HepG2 (cell line): ENCODE data around the gene GGTLC1. TPM values are rescaled to one million over a fixed set of nuclear protein-coding genes. Genes with fewer than 3 reads are reported as not detected.

Source experiments
- ATAC-seq: fragments of 200-7000 bp; cut with Tn5 transposase; 3 replicates; pipeline ENCODE4 v1.9.1; 2020; ENCODE audit warnings: mild to moderate bottlenecking, moderate library complexity
- BruUV-seq: library from RNA; stranded (reverse); fragments of 400-500 nt; replicated peaks from 2 replicates; lab custom pipeline; 2021; lab: Mats Ljungman, UMichigan
- CTCF ChIA-PET: fragments of 300-600 bp; formaldehyde crosslinking; extraction: SDS; loops from one replicate; lab custom pipeline; 2021; ENCODE audit warnings: low total read pairs, inconsistent platforms, low intra/inter-chr PET ratio; lab: Yijun Ruan, JAX
- POLR2A ChIA-PET: fragments of 350-600 bp; sonication (Branson Sonifier 250); formaldehyde crosslinking; loops from one replicate; lab custom pipeline; 2020; ENCODE audit warnings: antibody characterized with exemption, inconsistent platforms; lab: Yijun Ruan, JAX
- DNase-seq: peaks from one replicate; pipeline ENCODE4 v3.0.0-alpha.2; 2015; ENCODE audit warnings: low spot score
- FAIRE-seq: peaks from 3 replicates; lab custom pipeline; 2011; peaks lifted over from hg19 to GRCh38; lab: Jason Lieb, UNC
- H2AFZ ChIP-seq: one replicate; pipeline ENCODE4 v1.6.1; 2011; ENCODE audit warnings: low read length, inconsistent platforms
- H3K27ac ChIP-seq: fragments of 300-600 bp; 3 replicates; pipeline ENCODE4 v1.8.0; 2011; ENCODE audit warnings: mixed run types, mild to moderate bottlenecking, mixed read lengths, low read length, inconsistent platforms; ENCODE audit not compliant: insufficient read depth; ENCODE audit errors: extremely low read length
- H3K27me3 ChIP-seq, 2 experiments: fragments of 200-600 bp in 1 of 2; 2 replicates in 1 of 2; 3 replicates in 1 of 2; pipeline versions ENCODE4 v1.6.0 to v1.8.0; 2011; ENCODE audit warnings: low read length in 2 of 2, mild to moderate bottlenecking in 2 of 2, moderate library complexity in 2 of 2, inconsistent platforms in 1 of 2; ENCODE audit not compliant: insufficient read depth in 2 of 2, control insufficient read depth in 1 of 2
- H3K36me3 ChIP-seq, 2 experiments: fragments of 200-600 bp in 1 of 2; replicated peaks in 1 of 2; 2 replicates in 1 of 2; 3 replicates in 1 of 2; pipeline versions ENCODE4 v1.5.1 to v1.8.0; 2011; ENCODE audit warnings: low read length in 2 of 2, inconsistent platforms in 1 of 2; ENCODE audit not compliant: insufficient read depth in 2 of 2, control insufficient read depth in 1 of 2
- H3K4me1 ChIP-seq: 2 replicates; pipeline ENCODE4 v1.5.1; 2012; ENCODE audit warnings: low read length, inconsistent platforms; ENCODE audit not compliant: insufficient read depth
- H3K4me2 ChIP-seq: 2 replicates; pipeline ENCODE4 v1.6.0; 2011; ENCODE audit warnings: low read depth, low read length, inconsistent platforms
- H3K4me3 ChIP-seq, 3 experiments: fragments of 200-600 bp in 1 of 3; sonication (generic), shearing (Covaris generic) in 1 of 3; replicated peaks in 1 of 3; 2 replicates each; pipeline ENCODE4 v1.5.1; 2011 to 2016; ENCODE audit warnings: low read length in 3 of 3, inconsistent platforms in 2 of 3, low read depth in 2 of 3, mild to moderate bottlenecking in 2 of 3, control low read depth in 1 of 3, mixed read lengths in 1 of 3; ENCODE audit not compliant: insufficient read depth in 1 of 3
- H3K79me2 ChIP-seq: one replicate; pipeline ENCODE4 v1.6.1; 2011; ENCODE audit warnings: low read length, inconsistent platforms; ENCODE audit not compliant: insufficient read depth
- H3K9ac ChIP-seq: 2 replicates; pipeline ENCODE4 v1.6.0; 2011; ENCODE audit warnings: mild to moderate bottlenecking, low read depth, low read length, inconsistent platforms; ENCODE audit not compliant: insufficient read depth
- H3K9me3 ChIP-seq: 2 replicates; pipeline ENCODE4 v1.5.1; 2012; ENCODE audit warnings: mild to moderate bottlenecking, low read length
- H4K20me1 ChIP-seq: 2 replicates; pipeline ENCODE4 v1.6.0; 2011; ENCODE audit warnings: inconsistent platforms, mild to moderate bottlenecking, low read length, moderate library complexity; ENCODE audit not compliant: insufficient read depth
- CSRNP1 ChIP-seq: sonication (generic); formaldehyde crosslinking; IDR thresholded peaks from 2 replicates; pipeline ENCODE4 v1.8.1; 2023; ENCODE audit warnings: mild to moderate bottlenecking, missing genetic modification reagents
- HOXA3 ChIP-seq: sonication (generic); formaldehyde crosslinking; IDR thresholded peaks from 2 replicates; pipeline ENCODE4 v1.5.0; 2020; ENCODE audit warnings: missing genetic modification reagents
- MEF2D ChIP-seq: sonication (generic); formaldehyde crosslinking; IDR thresholded peaks from 2 replicates; pipeline ENCODE4 v1.5.1; 2020; ENCODE audit warnings: mild to moderate bottlenecking, missing genetic modification reagents
- RERE ChIP-seq: IDR thresholded peaks from 2 replicates; pipeline ENCODE4 v1.6.1; 2016; ENCODE audit warnings: low read depth, missing genetic modification reagents, missing compliant biosample characterization
- THAP11 ChIP-seq: IDR thresholded peaks from 2 replicates; pipeline ENCODE4 v1.6.1; 2016; ENCODE audit warnings: missing biosample characterization, missing genetic modification reagents
- ZBED4 ChIP-seq: sonication (generic); formaldehyde crosslinking; IDR thresholded peaks from 2 replicates; pipeline ENCODE4 v1.4.0; 2020; ENCODE audit warnings: missing genetic modification reagents, borderline replicate concordance
- ZNF256 ChIP-seq: sonication (generic); formaldehyde crosslinking; conservative IDR thresholded peaks from 2 replicates; pipeline ENCODE4 v1.4.0; 2020; ENCODE audit warnings: missing genetic modification reagents
- WGBS: methylation state at CpG from one replicate; pipeline ENCODE4 v1.1.6; 2017; ENCODE audit warnings: low lambda C conversion rate; 5-methylcytosine and 5-hydroxymethylcytosine counted together
- in situ Hi-C: cut with HindIII; loops from 2 replicates; pipeline ENCODE4 v1.10.0; 2017; ENCODE audit warnings: low pct_unique_long_range_greater_than_20kb; ENCODE audit not compliant: extremely low pct_ligation_motif_present
- intact Hi-C: fragments of 100-400 bp; cut with micrococcal nuclease; formaldehyde crosslinking; loops from one replicate; pipeline ENCODE4 v1.10.0; 2022; ENCODE audit not compliant: unreplicated experiment
- polyA plus RNA-seq, 8 experiments: library from polyadenylated mRNA; depleted of rRNA in 3 of 8; stranded (reverse) in 7 of 8; unstranded in 1 of 8; fragments of >200 nt; fragmentation: Illumina TruSeq in 4 of 8; extraction: Trizol in 4 of 8; gene quantifications; 2 replicates each; pipeline versions ENCODE4 v1.2.1 to v1.2.3, GENCODE V29; 2011 to 2016; ENCODE audit warnings: low read depth in 4 of 8, missing spikeins in 1 of 8, mixed read lengths in 1 of 8; ENCODE audit not compliant: insufficient read depth in 1 of 8
- total RNA-seq, 5 experiments: library from RNA; depleted of rRNA; stranded (reverse); fragments of >200 nt; fragmentation: Illumina TruSeq; extraction: Trizol; gene quantifications; 2 replicates each; pipeline ENCODE4 v1.2.3, GENCODE V29; 2016; ENCODE audit warnings: low read depth in 1 of 5

GGTLC1 gene
- total and polyA plus RNA-seq, 2 of the 13 experiments (the other 11 are each of a cell fraction or from before 2014, with no cell fraction given), result not detected

GRCh38 chr20:24006626-24007025, 18.0 kb upstream of the GGTLC1 start:
- POLR2A ChIA-PET, result no interaction called here
- no peaks in the 10 kb centered on the region for H3K4me1 ChIP-seq
- H3K79me2 ChIP-seq, result no peaks in the 10 kb centered on the region
- H3K27me3 ChIP-seq, result peaks cover 4 to 10% of the 10 kb centered on the region in 2 experiments; a peak in 2 of 5 replicates
- H2AFZ ChIP-seq, result no peak overlapping the region
- DNase-seq (no peak), FAIRE-seq (no peak), ATAC-seq (no peak)
- CTCF ChIA-PET, result no interaction called here
- H3K9me3 ChIP-seq, result no peaks in the 10 kb centered on the region
- H3K27ac ChIP-seq, result no peak overlapping the region
- TF ChIP-seq THAP11 (CRISPR knock-in tag), result no peak
- H3K4me3 ChIP-seq, result no peak overlapping the region
- intact Hi-C loops, result no loop called here
- in situ Hi-C loops, result no loop called here
- no TSS peak for BruUV-seq
- no peaks in the 10 kb centered on the region for H3K36me3 ChIP-seq
- no peak overlapping the region for H3K9ac ChIP-seq
- H4K20me1 ChIP-seq, result no peaks in the 10 kb centered on the region
- no peak overlapping the region for H3K4me2 ChIP-seq
- 48% methylated on average over 7 of the region's 7 CpGs for WGBS

GRCh38 chr20:24004471-24004870, 15.9 kb upstream of the GGTLC1 start:
- CTCF ChIA-PET, result no interaction called here
- Histone ChIP-seq H3K36me3 (no peaks in the 10 kb centered on the region), H2AFZ (no peak overlapping the region), H3K9ac (no peak overlapping the region), H3K4me1 (no peaks in the 10 kb centered on the region), H3K9me3 (no peaks in the 10 kb centered on the region), H3K27ac (no peak overlapping the region), H4K20me1 (no peaks in the 10 kb centered on the region), H3K4me3 (no peak overlapping the region), H3K27me3 (peaks cover 4 to 10% of the 10 kb centered on the region in 2 experiments; a peak in 2 of 5 replicates), H3K79me2 (no peaks in the 10 kb centered on the region), H3K4me2 (no peak overlapping the region)
- intact Hi-C loops (no loop called here), in situ Hi-C loops (no loop called here)
- POLR2A ChIA-PET, result no interaction called here
- FAIRE-seq (no peak), DNase-seq (no peak), ATAC-seq (no peak)
- no TSS peak for BruUV-seq
- WGBS, result 18% methylated on average over 9 of the region's 9 CpGs
- TF ChIP-seq CSRNP1 (CRISPR knock-in tag) (no peak), MEF2D (CRISPR knock-in tag) (no peak), ZNF256 (CRISPR knock-in tag) (no peak), ZBED4 (CRISPR knock-in tag) (no peak), RERE (no peak), HOXA3 (CRISPR knock-in tag) (no peak)
